HG03520 (cell line): ENCODE data around the gene P3H2.
"Not testable (repeated sequence)": the region's sequence is repeated elsewhere in the genome, so short reads cannot be mapped to it uniquely, and the experiment has no call there.

Experiments
- ATAC-seq: cut with Tn5 transposase; IDR thresholded peaks from one replicate; pipeline ENCODE4 v1.9.1; 2021; ENCODE audit warnings: mild to moderate bottlenecking, moderate library complexity; ENCODE audit not compliant: unreplicated experiment

P3H2 gene

DNA sequence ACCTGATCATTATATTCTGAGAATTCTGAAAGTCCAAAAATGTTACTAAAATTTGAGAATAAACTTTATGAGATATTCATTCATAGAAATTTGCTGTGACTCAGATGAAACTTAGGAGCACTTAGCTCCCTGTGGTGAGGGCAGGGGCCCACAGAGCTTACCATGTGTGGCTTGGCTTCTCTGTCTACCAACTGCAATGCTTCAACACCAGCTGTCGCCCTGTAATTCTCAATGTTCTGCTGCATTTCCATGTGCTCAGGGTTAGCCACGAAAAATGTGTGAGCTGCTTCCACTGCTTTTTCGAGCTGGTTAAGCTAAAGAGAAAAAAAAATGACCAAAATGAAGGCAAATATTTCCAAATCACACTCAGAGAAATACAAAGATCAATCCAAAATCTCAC lies 125.6 kb downstream of the P3H2 start:
- no peak for ATAC-seq

DNA sequence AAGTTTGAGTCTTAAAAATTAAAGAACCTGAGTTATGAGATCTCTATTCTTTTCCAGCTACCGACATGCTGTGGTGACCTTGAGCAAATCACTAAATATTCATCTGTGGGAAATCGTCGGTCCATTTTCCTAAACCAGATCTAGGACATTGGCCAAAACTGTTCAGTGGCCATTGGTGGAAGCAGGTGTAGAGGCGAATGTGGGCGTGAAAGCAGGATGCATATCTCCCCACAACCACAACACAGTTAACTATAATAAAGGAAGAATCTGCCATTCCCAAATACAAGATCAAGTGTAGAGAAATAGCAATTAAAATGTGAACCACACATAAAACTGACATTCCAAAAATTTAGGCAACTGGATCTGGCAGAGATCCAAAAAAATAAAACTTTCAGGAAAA lies 129.9 kb downstream of the P3H2 start:
- ATAC-seq = no peak

DNA sequence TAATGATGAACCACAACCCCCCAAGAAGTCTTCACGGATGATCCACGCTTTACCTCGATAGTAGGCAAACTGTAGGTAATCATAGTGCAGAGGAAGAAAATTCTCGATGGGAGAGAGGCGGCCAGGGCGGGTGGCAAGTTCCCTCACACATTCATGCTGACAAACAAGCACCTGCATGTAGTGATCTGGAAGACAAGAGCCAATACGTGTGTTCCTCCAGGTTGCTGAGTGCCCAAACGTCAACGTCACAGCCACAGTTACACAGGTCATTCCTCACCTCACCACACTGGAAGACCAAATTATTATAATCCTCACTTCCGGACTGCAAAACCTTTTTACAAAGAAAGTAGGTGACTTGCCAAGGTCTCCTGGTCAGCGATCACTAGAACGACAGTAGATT lies 131.8 kb downstream of the P3H2 start:
- no peak for ATAC-seq

DNA sequence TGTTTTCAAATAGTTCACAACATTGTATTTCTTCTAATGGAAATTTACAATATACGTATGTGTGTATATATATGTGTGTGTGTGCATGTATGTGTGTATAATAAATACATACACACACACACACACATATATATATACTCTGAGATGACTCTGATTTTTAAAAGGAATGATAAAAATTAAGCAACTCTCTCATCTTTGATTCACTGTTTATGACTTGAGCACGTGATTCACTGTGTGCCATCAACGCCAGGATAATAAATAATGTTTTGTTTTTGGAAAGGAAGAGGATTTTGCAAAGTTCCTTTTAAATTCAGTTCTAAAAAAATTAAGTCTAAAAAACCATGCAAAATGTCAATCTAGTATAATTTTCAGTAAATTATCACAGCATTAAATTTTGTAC lies 132.4 kb downstream of the P3H2 start:
- no peak for ATAC-seq

DNA sequence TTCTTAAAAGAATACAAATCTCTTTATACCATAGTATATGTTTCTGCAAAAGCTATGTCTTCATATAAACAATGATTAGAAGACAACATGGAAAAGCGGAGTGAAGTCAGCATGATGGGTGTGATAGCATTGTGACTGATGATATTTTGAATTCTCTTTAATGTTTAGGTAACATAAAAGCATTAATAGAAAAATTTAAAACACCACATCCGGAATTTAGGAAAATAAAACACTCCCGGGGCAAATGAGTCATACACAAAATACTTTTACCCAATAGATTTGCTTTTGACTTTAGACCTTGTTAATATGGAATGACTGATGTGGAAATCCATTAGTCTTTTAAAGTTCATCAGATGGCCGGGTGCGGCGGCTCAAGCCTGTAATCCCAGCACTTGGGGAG lies 134.7 kb downstream of the P3H2 start:
- no peak for ATAC-seq

DNA sequence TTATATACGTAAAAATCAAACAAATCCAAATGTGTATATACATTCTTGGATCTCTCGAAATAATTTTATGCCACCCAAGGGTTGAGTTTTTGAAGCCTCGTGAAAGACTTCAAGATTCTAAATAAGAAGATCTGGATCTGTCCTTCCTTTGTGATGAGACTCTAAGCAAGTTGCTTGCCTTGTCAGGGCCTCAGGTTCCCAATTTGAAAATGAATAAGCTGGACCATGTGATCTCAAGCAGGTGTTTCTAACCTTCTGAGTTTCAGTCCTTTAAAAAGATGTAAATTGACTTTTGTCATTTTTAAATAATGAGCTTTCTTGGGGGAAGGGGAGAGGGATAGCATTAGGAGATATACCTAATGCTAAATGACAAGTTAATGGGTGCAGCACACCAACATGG lies 137.1 kb downstream of the P3H2 start:
- no peak for ATAC-seq

DNA sequence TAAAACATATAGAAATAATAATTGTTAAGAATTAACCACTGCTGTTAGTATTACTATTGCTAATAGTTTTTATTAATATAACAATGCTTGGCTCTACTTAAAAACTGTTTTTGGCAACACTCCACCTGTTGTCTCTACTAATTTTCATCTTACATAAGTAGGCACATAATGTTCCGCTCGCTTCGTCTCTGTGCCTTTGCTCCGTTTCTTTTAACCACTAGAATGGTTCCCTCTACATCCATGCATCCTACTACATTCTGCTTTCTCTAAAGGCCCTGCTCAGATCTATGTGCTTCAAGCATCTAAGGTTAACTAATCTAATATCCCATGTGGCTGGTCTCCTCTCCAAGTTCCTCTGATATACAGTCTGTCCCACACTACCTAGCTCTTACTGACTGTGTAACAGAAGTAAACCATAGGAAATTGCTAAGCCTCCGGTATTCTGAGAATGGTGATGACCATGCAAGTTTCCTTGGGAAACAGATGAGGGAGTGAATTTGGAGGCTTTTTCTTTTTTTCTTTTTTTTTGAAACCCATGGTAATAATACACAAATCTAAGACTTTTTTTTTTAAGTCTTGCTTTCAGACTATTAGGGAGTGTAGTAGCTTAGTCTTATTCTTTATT lies 138.3 kb downstream of the P3H2 start:
- no peak for ATAC-seq

DNA sequence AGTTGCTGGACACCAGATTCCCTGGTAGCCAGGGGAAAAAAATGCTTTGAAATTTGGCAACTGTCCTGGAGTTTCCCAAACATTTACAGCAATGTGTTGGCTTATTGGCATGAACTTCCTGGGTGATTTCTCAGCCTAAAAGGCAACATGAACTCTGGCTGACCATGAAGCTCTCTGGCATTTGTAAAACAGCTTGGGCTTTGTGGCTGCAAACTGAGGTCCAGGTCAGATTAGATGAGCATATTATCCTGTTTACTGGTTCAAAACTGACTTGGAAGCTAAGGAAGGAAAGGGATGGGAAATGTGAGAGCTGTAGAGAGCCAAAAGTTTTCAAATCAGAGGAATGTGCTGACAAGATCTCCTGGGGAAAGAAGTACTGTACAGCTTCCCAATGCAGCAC lies 139.0 kb downstream of the P3H2 start:
- no peak for ATAC-seq

DNA sequence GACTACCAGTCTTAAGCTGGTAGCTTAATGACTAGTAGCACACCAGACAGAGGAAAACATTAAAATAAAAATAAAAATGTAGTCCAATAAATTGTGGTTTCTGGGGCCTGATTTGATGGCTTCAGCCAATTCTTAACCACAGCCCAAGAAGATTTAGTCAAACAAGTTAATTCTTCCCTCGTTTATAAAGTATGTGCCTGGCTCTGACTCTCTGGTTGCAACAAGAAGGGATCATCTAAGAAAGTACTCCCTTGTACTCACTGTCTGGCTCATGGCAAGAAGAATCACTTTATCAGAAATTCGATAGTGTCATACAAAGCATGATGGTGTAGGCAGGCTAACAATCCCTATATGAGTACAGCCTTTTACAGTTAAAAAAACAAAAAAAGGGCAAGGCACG lies 141.9 kb downstream of the P3H2 start:
- no peak for ATAC-seq

DNA sequence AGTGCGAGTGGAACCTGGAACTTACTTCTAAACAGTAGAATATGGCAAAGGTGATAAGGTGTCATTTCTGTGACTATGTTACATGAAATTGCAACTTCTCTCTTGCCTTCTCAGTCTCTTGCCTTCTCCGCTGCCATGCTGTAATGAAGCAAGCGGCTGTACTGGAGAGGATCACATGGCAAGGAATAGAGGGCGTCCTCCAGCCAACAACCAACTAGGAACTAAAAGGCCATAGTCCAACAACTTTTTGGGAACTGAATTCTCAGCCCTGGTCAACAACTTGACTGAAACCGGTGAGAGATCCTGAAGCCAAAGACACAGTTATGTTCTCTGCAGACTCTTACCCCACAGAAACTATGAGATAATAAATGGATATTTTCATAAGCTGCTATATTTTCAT lies 143.5 kb downstream of the P3H2 start:
- no peak for ATAC-seq

DNA sequence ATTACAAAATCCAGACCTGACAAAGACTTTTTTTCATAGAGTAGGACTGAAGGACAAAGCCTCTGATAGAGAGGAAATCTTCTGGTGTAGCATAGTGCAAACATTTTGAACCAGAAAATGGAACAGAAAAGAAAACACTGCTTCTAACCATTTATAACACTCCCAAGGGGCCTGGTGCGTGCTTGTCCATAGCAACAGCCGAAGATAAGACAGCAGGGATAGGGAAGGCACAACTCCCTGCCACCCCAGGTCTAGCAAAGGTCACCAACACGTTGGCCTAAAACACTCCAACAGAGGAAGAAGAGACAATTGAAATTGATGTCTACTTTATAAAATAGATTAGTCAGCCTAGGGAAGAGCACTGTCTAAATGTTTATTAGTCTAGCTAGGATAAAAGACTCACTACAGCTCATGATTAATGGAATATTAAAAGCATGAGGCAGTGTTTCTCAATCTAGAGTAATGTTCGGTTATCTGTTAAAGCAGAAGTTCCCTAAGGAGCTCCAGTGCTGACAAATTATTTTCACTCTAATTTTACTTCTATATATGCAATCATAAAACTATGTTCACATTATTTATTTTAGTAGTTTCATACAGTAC lies 145.2 kb downstream of the P3H2 start:
- ATAC-seq = no peak

DNA sequence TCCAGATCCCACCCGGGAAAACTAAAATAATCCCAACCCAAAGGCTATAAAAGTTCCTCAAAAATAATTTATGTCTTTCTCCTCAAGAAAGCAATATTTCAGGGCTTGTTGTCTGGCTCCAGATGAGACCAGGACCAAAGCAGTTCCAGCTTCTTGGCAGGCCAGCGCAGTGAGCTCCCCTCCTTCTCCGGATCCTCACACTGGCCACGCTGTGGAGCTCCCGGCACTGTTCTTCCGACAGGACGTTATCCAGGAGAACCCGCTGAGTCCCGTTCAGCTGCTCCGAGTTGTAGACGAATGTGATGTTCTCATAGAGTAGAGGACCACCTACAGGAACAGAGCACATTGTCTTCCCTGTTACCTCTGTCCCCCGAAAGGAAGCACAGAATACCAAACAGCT lies 146.3 kb downstream of the P3H2 start:
- no peak for ATAC-seq

DNA sequence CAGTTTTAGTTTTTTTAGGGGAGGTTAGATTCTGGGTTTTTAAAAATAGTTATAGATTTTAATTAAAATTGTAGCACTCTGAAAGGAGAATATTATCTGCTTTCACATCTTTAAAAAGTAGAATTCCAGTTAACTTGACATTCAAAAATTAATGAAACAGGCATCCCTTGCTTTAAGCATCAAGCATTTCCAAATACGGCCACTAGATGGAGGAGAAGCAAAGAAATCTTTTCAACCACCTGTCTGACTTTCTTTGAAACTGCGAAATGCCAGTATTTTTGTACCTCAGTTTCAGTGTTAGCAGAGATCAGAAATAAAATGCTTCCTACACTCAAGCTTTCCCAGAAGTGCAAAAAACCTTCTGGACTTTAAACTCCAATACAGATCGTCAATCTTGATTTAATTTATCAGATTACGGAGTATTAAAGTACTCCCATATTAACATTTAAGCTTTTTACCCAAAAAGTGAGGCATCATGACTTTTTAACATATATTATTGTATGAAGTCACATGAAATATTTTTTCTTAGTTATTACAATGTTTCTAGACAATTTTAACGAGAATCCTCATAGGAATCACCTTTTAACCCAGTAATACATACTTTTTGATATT lies 153.3 kb downstream of the P3H2 start:
- ATAC-seq = peak; percentile 57

DNA sequence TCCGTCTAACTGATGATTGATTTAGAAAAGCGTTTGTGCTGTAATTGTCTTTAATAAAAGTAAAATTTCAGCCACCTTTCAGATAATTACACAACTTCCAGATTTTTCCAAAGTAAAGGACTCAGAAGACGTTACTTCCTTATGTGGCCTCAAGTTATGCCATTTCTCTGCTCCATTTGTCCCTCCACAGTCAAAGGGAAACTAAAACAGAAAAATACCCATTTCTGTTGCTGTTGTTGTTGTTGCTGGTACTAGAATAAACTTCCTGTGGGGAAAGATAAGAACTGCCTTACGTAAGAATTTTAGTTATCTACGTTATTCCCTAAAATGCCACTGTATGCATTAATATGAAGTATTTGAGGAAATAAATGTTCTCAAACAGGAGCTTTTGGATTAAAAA lies 153.9 kb downstream of the P3H2 start:
- peak; percentile 70 for ATAC-seq

DNA sequence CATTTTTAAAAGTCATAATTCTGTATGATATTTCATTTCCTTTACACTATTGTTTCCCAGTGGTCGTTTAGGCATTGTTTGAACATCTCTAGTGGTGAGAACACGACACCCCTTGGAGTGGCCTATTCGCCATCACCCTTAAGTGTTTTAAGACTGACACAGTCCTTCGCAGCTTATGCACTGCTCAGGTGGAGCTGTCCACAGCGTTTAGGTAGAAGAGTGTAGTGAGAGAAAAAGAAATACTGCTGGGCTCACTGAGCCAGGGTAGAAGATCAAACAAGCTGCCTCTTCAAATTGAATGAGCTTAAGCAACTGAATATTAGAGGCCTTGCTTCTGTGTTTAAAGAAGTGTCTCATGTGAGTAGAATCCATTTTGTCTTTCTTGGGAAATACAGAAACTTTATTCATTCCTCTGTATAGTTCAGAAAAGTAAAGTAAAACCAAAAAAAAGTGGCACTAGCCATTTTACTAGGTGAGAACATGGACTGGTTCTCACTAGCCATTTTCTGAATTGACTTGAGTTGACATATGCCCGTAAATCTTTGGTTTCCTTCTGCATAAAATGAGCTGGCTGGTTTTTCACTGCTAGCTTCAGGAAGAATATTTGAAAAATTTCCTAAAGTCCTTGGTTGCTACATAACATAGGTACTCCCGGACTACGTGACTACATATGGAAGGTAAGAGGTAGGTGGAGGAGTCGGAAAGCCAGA lies 155.9 kb downstream of the P3H2 start:
- no peak for ATAC-seq

DNA sequence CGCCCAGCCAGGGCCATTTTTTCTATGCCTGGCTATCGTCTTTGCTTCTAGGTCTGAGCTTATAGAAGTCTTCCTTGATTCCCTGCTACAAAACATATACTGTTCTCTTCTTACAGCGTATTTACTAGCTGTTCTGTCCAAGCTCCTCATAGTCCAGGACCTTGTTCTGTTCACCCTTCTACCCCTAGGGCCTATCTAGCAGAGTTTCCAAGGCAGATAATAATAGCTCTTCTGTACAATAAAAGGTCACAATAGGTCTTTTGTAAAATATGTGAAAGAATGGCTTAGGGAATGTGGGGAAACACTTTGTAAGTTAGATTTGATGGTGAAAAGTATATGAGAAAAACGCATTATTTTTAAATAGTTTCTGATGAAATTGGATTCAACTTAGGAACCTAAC lies 158.2 kb downstream of the P3H2 start:
- no peak for ATAC-seq

DNA sequence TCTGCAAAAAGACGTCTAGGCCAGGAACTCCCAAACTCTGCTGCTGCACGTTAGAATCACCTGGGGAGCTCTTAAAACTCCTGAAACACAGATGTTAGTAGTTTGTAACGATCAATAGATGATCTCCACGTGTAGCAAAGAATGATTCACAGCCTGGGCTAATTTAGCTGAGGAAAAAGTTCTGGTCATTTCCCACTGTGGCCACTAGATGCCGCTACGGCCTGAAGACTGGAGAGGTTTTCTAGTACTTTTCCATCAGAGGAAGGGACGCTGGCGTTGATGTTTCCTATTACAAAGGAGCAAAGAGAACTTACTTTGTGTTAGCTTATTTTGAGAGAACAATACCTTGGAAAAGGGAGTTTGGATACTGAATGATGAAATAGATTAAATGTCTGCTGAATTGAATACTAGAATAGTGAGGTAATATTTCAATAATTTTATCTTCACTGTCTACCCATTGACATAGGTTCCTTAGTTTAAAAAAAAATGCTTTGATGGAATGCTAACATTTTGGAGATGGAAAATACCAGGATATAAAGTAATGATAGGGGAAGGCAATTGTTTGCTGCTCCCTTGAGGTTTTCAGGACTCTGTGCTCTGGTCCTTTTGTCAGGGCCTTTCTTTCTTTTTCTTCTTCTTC lies 159.1 kb downstream of the P3H2 start:
- ATAC-seq = peak; percentile 69

DNA sequence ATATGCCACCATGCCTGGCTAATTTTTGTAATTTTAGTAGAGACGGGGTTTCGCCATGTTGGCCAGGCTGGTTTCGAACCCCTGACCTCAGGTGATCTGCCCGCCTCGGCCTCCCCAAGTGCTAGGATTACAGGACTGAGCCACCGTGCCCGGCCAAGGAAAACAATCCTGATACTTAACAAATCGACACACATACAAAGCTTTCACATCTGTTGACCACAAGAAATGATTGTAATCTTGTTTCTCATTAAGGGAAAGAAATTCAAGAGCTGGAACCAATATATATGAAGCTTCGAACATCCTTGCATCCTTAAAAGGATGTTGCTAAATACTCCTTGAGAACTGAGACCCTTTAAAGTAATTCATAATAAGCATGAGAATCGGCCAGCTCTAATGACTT lies 159.6 kb downstream of the P3H2 start:
- ATAC-seq = not testable (repeated sequence)

DNA sequence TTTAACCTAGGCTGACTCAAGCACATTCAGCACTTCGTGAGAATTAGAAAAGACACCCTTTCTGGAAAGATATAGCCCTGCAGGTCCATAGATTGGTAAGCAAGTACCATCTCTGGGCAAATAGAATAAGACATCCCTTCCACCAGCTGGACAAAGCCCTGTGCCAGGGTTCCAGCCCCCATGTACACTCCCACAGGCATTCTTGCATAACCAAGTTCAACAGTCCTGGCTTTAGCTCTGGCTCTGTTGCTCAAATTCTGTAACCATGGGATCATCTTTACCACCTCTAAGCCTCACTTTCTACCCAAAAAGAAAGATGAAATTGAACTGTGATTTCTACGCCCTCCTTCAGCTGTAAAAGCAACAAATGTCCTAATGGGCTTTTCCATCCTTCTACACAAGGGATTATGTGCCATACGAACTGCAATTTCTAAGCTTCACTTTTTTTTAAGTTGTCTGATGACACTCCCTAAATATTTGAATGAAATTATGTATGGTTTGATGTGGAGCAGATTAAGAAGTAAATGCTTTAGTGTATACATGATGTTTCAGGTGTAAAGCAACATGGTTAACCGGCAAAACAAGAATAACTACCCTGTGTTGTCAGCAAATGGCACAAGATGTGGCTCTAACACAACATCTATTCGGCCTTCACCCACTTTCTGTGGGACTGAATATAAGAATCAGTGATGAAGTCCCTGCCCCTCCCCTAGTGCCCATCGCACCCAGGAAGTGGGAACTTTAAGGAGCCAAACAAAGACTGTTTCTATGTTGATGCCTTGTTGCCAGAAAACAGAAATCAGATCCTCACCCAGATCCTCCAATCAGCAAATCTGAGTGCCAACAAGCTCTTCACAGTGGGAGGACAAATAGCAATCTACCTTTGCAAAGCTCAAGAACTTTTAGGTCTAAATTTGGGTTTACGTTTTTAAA lies 165.7 kb downstream of the P3H2 start:
- ATAC-seq = no peak

DNA sequence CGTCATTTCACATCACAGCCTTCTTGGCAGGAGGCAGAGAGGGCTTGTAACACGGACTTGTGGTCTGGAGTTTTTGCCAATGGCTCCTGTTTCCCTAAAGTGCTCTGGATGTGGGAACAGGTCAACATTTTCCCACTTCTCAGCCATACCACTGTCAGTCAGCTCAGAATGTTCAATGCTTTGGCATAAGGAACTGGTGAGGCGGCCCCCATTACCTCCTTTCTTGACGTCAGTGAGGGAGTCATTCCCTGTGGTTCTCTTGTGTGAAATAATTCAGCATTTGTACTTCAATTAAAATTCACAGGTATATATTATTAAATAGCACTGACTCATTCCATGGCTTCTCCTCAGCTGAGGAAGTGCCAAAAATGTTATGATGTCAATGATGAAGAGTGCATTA lies 167.1 kb downstream of the P3H2 start:
- no peak for ATAC-seq

DNA sequence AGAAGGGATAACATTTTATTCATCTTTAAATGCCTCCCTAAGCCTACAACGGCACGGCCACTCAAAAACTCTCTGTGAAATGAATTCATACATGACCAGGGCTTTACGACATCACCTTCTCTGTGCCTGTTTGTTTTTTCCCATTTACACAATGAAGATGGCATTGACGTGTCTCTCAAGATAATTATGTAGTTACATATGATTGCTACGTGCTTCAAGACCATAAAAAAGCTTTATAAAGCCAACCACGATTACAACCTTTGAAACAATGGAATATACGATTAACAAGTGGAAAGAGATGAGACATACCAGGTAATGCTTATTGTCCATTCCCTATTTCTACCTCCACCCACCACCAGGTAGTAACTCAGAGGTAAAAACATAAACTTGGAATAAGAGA lies 168.4 kb downstream of the P3H2 start:
- ATAC-seq = no peak
